NCI-H187 (cell line): ENCODE results near the gene AQP6.
"Not testable (repeated sequence)": the region's sequence is repeated elsewhere in the genome, so short reads cannot be mapped to it uniquely, and the experiment has no call there.

Experiments
- DNase-seq, 2 experiments: peaks; one replicate each; lab custom pipeline; 2025; lab: John Stamatoyannopoulos, UW

The AQP6 gene

DNA sequence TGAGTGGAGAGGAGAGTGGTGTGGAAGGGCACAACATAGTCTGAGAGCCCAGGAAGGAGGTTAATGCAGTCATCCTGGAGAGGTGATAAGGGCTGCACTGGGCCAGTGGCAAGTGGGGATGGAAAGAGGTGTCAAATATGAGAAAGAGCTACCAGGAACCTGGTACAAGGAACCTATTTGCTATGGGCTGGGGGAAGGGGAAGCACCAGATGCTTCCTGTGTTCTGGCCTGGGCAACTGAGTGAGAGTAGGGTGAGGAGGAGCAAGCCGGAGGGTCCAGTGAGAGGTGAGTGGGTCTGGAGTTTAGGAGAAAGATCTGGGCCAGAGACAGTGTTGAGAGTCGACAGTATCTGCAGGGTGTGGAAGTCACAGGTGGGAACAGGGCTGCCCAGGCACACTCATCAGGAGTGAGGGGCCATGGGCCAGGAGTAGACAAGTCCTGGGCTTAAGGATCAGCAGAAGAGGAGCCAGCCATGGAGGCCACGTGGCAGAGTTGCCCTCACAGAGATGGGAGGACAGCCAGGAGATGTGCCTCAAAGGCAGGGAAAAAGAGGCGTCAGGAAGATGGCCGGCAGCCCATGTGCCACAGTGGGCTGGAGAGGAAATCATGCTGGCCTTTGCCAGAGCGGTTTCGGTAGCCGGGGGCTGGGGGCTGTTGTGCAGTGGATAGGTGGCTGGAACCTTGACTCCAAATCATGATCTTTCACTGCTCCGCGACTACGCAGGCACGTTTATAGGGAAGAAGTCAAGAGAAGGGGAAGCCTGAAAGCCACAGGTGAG is 2.9 kb upstream of the AQP6 start:
- DNase-seq: no peak

DNA sequence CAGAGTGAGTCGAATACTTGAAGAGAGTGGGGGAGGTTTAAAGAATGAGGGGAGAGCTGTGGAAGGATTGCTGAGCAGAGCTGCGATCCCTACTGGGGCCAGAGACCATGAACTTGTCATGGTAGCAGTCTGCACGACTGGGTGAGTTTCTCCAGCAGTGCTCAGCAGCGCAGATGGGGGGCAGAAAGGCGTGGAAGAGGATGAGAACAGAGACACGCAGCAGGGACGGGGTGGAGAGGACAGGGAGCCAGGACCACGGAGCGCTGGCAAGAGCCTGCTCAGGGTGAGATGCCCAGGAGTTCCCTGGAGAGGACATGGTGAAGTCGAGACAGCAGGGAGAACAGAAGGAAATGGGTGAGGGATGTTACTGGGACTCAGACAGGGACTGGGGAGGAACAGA is 2.1 kb upstream of the AQP6 start:
- no peak for DNase-seq

DNA sequence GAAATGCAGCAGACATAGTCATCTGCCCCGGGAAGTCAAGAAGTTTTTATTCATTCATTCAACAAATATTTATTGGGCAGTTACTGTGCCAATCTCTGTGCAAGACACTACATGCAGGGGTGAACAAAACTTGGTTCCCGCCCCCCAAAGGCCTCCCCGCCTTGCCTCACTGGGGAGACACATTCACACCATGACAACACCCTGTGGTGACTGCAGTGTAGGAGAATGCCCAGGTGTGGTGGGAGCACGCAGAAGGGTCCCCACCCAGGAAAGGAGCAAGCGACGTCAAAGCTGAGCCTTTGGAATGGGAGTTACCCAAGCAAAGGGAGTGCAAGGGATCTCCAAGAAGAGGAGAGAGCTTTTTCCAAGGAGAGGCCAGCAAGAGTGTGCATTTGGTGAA is 1.6 kb upstream of the AQP6 start:
- no peak for DNase-seq

DNA sequence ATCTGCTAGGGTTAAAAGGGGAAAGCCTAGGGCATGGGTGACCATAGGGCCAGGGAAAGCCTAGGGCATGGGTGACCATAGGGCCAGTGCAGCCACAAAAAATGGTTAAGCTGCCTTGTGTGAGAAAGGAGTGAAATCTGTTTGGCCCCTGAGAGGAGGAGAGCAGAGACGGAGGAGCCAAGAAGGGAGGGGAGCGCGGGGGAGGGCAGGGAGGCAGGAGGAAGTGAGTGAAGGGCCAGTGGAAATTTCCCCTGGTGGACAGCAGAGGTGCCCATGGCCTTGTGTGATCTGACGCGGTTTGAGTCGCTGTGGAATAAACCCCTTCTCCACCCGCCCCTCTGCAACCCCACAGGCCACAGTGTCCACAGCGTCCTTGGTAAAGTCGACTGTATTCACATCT is 618 bp upstream of the AQP6 start:
- DNase-seq: no peak

DNA sequence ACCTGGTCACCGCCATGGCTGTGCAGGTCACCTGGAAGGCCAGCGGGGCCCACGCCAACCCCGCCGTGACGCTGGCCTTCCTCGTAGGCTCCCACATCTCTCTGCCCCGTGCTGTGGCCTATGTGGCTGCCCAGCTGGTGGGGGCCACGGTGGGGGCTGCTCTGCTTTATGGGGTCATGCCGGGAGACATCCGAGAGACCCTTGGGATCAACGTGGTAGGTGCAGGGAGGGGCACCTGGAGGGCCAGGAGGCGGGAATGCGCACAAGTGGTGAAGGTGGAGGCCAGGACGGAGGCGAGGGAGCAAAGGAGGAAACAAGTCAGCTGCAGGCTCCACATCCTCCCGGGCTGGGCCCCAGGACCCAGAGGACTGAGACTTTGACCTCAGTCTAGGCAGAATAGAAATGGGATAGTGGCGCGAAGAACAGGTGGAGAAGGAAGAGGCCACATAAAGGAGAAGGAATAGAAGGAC is 649 bp downstream of the AQP6 start:
- DNase-seq: no peak

DNA sequence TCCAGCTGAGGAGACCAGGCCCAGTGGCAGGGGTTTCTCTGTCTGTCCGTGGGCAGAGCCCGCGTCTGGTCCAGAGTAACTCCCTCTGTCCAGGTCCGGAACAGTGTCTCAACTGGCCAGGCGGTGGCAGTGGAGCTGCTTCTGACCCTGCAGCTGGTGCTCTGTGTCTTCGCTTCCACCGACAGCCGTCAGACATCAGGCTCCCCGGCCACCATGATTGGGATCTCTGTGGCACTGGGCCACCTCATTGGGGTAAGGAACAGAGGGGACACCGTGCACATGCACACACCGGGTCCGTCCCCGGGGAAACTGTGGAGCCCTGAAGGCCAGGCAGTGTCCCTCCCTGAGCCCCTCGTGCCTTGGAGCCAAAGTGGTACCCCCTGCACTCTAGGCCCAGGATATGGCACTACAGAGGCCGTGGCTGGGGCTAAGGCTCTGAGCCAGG is 1.5 kb downstream of the AQP6 start:
- DNase-seq: no peak

DNA sequence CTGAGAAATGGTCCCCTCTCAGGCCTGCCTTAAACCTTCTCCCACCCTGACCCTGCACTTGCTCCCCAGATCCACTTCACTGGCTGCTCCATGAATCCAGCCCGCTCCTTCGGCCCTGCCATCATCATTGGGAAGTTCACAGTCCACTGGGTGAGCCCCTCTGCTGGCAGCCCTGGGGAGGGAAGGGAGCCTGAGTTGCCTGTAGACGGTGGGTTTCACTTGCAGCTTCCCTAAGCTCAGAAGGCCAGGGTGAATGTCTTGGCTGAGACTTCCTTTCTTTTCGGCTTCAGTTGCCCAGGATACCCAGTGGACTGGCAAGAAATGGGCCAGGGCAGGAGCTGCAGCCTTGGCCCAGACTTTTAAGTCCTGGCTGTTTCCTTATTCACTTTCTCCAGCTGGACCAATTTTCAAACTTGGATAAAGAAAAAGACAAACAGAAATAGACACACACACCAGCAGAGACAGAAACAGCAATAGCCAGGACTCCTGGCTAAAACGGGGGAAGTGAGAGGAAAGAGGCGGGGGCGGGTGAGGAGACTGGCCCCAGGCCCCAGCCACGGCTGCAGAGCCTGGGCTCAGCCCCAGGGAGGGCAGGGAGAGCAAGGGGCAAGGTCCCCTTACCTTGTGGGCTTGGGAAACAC is 2.0 kb downstream of the AQP6 start:
- DNase-seq: no peak

DNA sequence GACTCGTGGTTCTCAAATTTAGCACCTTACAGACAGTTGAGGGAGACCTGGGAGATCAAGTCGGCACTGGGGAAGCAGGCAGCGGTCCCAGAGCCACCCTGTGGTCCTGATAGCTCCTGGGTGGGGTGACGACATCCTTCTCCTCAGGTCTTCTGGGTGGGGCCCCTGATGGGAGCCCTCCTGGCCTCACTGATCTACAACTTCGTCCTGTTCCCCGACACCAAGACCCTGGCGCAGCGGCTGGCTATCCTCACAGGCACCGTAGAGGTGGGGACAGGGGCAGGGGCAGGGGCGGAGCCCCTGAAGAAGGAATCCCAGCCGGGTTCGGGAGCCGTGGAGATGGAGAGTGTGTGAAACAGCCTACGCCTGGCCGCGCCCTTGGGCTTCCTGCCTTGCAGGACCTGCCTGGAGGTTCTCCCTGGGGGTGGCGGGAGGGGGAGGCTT is 2.6 kb downstream of the AQP6 start:
- no peak for DNase-seq

DNA sequence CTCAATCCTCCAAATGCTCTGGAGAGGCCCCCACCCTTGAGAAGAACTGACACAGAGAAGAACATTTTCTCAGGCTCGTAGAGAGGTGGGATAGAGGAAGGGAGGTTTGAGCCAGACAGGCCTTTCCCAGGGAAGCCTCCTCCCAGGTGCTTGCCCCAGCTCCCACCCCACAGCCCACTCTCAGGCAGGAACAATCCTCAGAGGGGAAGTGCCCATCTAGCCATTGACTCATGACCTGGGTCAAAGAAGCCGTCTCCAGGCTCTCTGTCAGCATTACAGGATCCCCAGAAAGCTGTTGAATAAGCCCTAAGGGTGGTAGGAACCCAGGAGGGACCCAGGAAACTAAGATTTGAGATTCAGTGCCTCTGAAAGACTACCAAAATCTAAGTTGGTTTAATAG is 3.8 kb downstream of the AQP6 start:
- no peak for DNase-seq

DNA sequence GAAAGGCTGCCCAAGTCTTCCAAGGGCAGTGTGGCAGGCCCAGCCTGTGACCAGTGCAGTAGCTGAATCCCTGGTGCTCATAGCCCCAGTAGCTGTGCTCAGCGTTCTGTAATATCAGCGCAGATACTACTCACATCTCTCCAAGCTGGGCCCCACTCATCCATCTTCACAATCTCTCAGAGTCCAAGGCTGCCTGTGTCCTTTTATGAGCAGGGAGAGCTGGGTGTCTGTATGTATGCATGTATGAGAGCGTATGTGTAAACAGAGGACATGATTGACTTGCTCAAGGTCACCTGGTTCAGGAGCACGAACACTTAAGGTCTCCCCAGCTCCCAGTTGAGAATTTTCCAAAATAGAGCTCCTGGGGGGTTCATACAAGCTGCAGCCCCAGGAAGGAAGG is 5.4 kb downstream of the AQP6 start:
- DNase-seq: no peak

DNA sequence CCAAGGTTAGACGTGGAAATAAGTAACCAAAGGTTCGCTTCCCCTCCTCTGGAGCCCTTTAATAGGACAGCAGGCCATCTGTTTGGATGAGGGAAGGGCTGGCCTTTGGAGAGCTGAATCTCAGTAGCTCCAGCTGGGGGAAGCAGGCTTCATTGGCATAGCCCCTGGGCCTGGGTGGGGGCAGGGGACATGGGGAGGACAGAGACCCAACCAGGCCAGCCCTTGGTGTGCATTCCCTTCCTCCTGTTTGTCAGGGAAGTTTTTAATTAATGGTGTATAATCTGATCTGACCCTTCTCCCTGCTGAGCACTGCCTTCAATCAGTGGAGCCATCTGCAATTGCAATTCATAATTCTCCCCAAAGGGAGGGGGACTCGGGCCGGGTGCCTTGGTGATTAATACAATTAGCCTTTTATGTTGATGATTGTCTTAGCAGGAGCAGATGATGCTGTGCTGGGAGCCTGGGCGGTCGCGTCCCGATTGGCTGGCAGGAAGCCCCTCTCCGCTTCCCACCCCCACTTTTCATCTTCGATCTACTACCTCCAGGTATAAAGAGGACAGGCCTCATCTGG is 6.4 kb downstream of the AQP6 start:
- no peak for DNase-seq

DNA sequence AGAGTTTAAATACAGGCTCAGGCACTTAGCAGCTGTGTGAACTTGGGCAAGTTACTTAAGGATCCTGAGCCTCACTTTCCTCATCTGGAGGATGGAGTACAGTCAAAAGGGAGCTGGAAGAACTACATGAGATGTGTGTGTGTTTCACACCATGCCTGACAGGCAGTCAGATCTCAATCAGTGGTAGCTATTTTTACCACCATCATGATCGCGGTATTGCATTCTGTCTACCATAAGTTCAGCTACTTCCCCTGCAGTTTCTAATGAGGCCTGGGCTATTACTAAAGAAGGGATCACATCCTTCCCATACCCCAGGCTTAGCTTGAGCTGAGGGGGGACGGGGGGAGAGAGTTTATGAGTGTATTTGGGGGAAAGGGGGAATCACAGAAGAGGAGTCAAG is 7.0 kb downstream of the AQP6 start:
- no peak for DNase-seq

DNA sequence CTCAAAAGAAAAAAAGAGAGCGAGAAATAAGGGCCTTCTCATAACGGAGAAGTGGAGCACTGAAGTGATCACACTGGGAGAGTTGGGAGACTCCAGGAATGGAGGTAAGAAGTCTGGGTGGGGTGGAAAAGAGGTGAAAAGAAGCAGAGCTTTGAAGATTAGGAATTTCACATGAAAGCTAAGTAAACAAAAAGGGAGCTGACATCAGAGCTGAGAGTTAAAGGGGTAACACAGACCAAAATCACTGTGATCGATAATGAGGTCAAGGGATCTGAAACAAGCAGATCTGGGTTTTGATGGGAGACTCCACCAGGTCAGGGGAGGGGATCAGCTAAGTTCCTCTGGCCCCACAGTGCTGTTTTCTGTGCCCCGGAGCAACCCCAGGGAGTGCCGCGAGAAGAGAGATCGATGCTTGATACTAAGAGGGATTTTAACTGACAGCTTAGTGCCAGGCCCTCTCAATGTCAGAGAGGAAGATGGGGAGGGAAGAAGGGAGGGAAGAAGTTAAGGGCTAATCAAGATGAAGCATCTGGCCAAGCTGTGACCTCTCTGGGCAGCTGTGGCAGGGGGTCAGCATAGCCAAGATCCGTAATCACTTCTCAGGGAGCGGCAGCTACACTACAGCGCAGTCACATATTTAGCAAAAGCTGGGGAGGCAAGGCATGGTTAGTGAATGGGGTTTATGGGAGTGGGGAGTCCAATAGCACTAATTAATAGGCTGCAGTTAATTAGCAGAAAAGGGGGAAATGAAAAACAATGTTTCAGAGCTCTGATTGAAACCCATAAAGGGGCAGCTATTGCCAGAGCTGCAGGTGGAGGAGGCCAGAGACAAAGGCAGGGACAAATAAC is 8.0 kb downstream of the AQP6 start:
- no peak for DNase-seq

DNA sequence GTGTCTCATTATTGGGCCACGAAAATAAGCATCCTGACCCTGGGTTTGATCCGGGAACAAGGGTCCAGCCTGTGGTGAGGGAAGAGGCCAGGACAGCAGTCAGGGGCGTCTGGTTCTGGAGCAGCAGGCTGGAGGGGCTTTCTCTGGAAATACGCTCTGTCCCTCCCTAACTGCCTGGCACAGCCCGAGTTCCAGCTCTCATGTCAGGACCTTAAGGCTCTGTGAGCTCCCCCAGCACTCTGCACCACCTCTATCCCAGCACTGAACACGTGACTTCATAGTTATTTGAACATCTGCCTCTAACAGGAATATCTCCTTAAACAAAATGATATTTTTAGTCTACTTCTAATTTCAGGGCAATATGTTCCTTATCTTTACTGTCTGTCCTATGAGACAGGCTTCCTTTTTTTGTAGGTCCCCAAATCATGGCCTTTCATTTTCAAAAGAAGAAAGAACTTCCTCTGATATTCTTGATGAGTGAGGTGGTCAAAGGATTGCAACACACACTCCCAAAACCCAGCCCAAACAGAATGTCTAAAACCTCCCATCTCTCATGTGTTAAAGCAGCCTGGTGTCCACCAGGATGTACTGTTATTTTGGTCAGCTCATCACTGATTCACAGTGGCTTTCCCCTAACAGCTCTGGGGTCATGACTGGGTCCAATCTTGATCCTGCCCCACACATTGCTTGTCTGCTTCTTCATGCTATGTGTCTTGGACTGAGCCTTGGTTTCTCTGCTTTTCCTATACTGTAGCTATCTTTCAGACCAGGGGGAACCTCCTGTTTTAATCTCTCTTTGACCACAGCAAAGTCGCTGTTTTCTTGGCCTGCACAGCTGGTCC is 9.7 kb downstream of the AQP6 start:
- DNase-seq: no peak

DNA sequence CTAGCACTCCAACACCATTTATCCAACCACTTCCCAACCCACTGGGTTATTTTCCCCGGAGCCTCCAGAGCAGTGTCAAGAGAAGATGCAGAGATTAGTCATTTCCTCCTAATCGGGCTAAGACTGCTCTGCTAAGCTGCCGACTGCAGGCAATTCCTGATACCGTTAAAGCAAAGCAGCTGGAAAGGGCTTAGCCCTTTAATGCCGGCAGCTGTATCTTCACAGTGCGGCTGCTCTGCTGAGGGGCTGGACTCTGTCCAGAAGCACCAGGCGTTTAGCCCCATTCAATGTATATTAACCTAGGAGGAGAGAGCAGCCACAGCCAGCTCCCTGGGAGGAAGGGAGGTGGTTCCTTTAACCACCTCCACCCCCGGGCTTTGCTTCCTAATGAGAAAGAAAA is 11.1 kb downstream of the AQP6 start:
- DNase-seq: no peak

DNA sequence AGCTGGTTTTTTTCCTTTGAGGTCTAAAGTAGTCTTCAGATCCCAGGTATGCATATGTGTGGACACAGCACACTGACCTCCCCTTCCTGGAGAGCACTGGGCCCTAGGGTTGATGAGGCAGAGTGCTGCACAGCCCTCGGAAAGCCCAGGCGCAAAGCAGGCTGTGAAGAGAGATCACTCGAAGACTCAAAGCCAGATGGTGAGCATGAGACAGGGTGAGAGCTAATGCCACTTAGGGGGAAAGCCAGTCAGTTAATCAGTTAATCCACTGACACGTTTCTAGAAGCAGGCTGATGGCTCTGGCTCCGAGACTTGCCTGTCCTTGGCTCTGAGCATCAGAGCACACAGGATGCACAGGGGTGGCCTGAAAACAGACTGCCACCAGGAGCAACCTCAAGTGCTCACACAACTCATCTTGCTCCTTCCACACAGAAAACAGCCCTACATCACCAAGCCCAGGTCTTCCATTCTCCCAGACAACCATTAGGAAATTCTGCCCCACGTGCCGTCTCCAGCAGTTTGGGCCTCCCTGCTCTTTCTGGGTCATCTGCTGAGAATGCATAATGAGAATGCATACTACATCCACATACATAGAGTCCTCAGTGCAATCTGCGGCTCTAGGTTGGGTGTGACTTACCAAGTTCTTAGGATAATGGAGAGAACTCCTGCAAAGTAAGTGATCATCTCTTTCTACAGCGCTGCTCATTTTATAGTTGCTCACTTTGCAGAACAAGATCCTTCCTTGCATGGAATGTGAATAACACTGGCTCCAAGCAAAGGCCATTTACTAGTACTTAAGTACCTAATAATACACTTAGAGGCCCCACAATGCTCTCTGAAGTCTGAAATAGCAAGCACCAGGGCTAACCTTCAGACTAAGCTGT is 12.0 kb downstream of the AQP6 start:
- no peak for DNase-seq

DNA sequence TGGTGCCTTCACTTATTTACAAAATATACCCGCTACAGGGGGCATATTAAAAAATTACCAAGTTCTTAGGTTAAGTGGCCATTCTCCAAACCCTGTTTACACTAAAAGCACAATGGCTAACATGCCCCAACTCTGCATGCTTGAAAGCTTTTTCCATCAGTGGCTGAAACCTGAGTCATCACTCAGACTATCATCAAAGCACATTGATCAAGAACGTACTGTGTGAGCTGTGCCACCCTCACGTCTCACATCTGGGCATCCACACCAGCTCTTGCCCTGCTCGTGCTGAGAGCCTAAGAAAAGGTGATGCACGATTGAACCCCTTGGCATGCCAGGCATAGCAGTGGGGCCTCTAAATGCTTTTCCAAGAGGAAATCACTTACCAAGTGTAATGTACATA is 13.2 kb downstream of the AQP6 start:
- DNase-seq: no peak

DNA sequence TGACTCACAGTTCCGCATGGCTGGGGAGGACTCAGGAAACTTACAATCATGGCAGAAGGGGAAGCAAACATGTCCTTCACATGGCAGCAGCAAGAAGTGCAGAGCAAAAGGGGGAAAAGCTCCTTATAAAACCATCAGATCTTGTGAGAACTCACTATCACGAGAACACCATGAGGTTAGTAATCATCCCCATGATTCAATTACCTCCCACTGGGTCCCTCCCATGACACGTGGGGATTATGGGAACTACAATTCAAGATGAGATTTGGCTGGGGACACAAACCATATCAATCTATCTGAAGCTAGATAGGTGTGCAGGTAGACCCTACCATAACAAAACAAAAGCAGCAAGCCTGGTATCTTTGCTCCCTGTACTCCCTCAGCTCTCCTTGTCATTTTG is 13.7 kb downstream of the AQP6 start:
- not testable (repeated sequence) for DNase-seq

DNA sequence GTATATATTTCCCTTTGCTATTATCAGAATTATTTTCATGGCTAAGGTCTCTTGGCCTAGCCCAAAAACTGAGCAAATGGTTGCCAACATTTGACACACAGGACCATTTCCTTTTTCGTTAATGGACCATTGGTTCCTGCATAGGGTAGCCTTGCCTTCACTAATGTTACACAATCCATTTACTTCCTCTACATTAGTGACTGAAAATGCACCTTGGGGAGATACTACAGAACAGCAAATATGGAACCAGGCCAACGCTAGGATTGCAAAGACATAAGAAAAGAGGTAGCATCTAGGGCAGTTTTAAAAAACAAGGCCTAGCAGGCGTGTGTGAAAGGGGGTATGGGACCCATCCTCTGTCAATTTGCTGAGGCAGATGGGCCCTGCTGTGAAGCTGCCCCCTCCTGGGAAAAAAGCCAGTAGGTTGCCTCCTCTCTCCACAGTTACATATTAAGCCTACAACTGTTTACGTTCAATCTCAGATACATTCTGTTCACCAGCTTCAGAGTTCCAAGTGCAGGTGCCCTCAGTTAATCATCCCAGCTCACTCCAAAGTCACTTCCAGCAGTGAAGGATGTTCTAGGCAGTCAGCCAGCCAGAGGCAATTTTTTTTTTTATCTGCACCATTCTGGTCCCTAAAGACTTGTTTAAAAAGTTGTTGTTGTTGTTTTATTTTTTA is 15.0 kb downstream of the AQP6 start:
- no peak for DNase-seq

DNA sequence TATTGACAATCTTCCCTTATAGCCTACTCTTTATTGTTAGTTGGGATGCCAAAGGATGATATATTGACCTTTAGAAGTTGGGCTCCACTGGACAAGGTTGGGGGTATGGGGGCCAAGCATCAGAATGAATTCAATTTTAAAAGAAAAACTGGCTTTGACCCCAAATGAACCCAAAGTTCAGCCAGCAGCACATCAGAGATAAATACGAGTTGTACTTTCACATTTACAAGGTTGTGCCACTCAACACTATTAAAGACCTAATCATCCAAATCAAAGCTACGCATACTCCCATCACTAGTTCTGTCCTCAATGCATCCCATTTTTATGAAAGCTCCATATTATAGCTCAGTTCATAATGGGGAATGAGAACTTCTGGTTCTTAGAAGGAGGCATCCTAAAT is 16.7 kb downstream of the AQP6 start:
- DNase-seq: not testable (repeated sequence)
